Mesodermal cell (in vitro differentiated cells): ENCODE data around the gene ZNF718.
"Not testable (repeated sequence)": the region's sequence is repeated elsewhere in the genome, so short reads cannot be mapped to it uniquely, and the experiment has no call there.

Experiments
- H3K27ac ChIP-seq: 2 replicates; pipeline ENCODE4 v1.7.0; 2013; ENCODE audit warnings: mild to moderate bottlenecking, low read depth, low read length, moderate library complexity; ENCODE audit not compliant: severe bottlenecking
- H3K36me3 ChIP-seq: 2 replicates; pipeline ENCODE4 v1.7.1; 2013; ENCODE audit warnings: mild to moderate bottlenecking, low read length, moderate library complexity; ENCODE audit not compliant: control insufficient read depth, insufficient read depth
- H3K4me1 ChIP-seq: one replicate; pipeline ENCODE4 v1.7.1; 2013; ENCODE audit warnings: mild to moderate bottlenecking, low read length; ENCODE audit not compliant: insufficient read depth, control insufficient read depth, poor library complexity, severe bottlenecking
- H3K4me3 ChIP-seq: 2 replicates; pipeline ENCODE4 v1.7.0; 2013; ENCODE audit warnings: low read length, control low read depth, mild to moderate bottlenecking; ENCODE audit not compliant: insufficient read depth, poor library complexity, severe bottlenecking; ENCODE audit errors: extremely low read depth
- H3K9me3 ChIP-seq: 2 replicates; pipeline ENCODE4 v1.7.1; 2013; ENCODE audit warnings: mild to moderate bottlenecking, low read length, moderate library complexity; ENCODE audit not compliant: control insufficient read depth
- WGBS, 2 experiments: methylation state at CpG; one replicate each; pipeline ENCODE4 v1.1.5; 2013; ENCODE audit warnings: missing lambda C conversion rate in 2 of 2; ENCODE audit not compliant: insufficient coverage in 2 of 2; 5-methylcytosine and 5-hydroxymethylcytosine counted together

ZNF718 gene

GRCh38 chr4:205097-205756 lies 80.9 kb downstream of the ZNF718 start:
- no peak overlapping the region for H3K27ac ChIP-seq
- H3K4me1 ChIP-seq: no peaks in the 10 kb centered on the region
- peaks cover 65% of the 10 kb centered on the region for H3K9me3 ChIP-seq
- H3K4me3 ChIP-seq: no peak overlapping the region
- H3K36me3 ChIP-seq: peaks cover 5% of the 10 kb centered on the region
- 96 to 100% methylated on average over 10 to 18 of the region's 24 CpGs for WGBS, 2 experiments

DNA sequence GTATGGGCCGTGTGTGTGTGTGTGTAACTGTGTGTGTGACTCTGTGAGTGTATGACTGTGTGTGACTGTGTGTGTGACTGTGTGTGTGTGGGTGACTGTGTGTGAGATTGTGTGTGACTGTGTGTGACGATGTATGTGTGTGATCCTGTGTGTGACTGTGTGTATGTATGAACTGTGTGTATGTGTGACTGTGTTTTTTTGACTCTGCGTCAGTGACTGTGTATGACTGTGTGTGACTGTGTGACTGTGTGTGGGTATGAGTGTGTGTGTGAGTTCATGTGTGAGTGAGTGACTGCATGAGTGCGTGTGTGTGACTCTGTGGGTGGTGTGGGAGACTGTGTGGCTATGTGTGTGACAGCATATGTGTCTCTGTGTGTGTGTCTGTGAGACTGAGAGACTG lies 81.8 kb downstream of the ZNF718 start:
- WGBS, 2 experiments: 85 to 90% methylated on average over 3 to 4 of the region's 4 CpGs
- Histone ChIP-seq H3K36me3 (peaks cover 5% of the 10 kb centered on the region), H3K27ac (no peak overlapping the region), H3K4me1 (no peaks in the 10 kb centered on the region), H3K9me3 (peaks cover 57% of the 10 kb centered on the region), H3K4me3 (no peak overlapping the region)

- peaks cover 40% of the 10 kb centered on the region for H3K9me3 ChIP-seq
- 60 to 84% methylated on average over 1 to 2 of the region's 3 CpGs for WGBS, 2 experiments
- not testable (repeated sequence) for H3K36me3 ChIP-seq, H3K4me1 ChIP-seq, H3K27ac ChIP-seq, H3K4me3 ChIP-seq
Observed at GRCh38 chr4:208416-209096, 84.3 kb downstream of the ZNF718 start.

DNA sequence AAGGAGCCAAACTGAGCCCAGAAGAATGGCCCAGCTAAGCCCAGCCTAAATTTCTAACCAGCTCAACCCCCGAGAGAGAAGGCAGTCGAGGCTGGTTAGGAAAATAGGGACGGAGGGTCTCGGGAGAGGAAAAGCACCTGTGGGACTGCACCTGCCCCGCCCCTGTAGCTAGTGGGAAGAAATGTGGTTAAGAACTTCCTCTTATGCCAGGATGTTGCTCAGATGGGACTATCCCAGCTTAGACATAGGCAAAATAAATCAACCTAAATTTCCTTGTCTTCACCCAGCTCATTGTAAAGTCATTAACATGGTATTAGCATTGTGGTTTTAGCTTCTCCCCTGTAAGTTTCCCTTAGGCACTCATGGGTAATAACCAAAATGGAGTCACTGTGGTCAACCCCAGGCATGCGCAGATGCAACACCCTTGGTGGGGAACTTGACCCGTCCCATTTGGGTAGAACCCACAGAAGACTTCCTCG lies 86.8 kb downstream of the ZNF718 start:
- peaks cover 29% of the 10 kb centered on the region for H3K9me3 ChIP-seq
- peaks cover 3% of the 10 kb centered on the region for H3K36me3 ChIP-seq
- no peaks in the 10 kb centered on the region for H3K4me1 ChIP-seq
- H3K4me3 ChIP-seq: no peak overlapping the region
- H3K27ac ChIP-seq: no peak overlapping the region
- WGBS, 2 experiments: 95 to 100% methylated on average over 3 to 5 of the region's 8 CpGs

DNA sequence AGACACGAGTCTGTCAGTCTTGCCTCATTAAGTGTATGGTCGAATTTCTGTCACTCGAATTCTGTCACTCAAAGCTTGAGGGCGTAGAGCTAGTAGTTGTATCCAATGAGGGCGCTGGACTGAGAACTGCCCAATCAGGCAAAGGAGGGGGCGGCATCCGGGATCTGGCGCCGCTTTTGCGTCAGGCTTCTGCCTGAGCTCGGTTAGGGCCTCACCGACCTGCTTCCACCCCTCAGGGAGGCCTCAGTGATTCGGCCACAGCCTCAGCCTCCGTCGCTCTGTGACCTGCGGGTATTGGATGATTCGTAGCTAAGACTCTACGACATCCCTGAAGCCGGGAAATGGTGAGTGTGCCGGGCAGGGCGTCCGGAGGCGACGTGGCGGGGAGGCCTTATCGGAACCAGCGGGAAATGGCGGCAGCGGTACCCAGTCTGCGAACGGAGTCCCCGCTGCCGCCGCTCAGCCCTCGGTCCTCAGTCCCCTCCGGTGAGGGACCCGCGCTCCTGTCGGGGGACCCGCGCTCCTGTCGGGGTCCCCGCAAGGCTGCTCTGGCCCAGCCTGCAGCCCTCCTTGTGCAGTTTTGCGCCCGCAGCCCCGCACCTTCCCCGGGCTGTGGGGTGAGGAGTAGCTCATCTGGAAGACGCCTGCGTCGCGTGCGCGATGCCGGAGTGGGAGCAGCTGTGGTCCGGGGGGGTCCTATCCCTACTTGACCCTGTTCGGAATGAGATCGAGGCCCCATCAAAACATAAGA lies 88.3 kb downstream of the ZNF718 start:
- Histone ChIP-seq H3K27ac (peak overlapping the region; percentile 49), H3K9me3 (peaks cover 28% of the 10 kb centered on the region)
- WGBS, 2 experiments: 62 to 69% methylated on average over 33 to 50 of the region's 57 CpGs

GRCh38 chr4:213189-213535 lies 88.9 kb downstream of the ZNF718 start:
- H3K36me3 ChIP-seq, H3K27ac ChIP-seq, H3K4me1 ChIP-seq: not testable (repeated sequence)
- peaks cover 33% of the 10 kb centered on the region for H3K9me3 ChIP-seq
- H3K4me3 ChIP-seq: peak overlapping the region; percentile 47
- 62 to 69% methylated on average over 12 of the region's 13 CpGs for WGBS, 2 experiments

More for the DNA sequence above, 88.3 kb downstream of the ZNF718 start:
- H3K4me3 ChIP-seq: peak overlapping the region; percentile 47
- peaks cover 4% of the 10 kb centered on the region for H3K36me3 ChIP-seq
- no peaks in the 10 kb centered on the region for H3K4me1 ChIP-seq
